GM12878 (cell line): Measurements from ENCODE around the gene ACADM. TPM values are rescaled to one million over a fixed set of nuclear protein-coding genes. Genes with fewer than 3 reads are reported as not detected.

Experiments used
- ASH2L ChIP-seq: fragments of 300-600, 200-600 bp; sonication (generic); IDR thresholded peaks from 2 replicates; pipeline ENCODE4 v1.6.1; 2017; ENCODE audit warnings: low read depth, mild to moderate bottlenecking, borderline replicate concordance
- CTCF ChIP-seq, 3 experiments: IDR thresholded peaks in 2 of 3; conservative IDR thresholded peaks in 1 of 3; 2 replicates each; pipeline ENCODE4 v1.5.1; 2011; ENCODE audit warnings: low read depth in 3 of 3, low read length in 3 of 3, mild to moderate bottlenecking in 3 of 3, control low read depth in 2 of 3, moderate library complexity in 2 of 3, inconsistent platforms in 1 of 3, mixed read lengths in 1 of 3; ENCODE audit not compliant: control insufficient read depth in 2 of 3, insufficient read depth in 1 of 3; ENCODE audit errors: extremely low read depth in 1 of 3
- HDAC6 ChIP-seq: fragments of 200-600 bp; sonication (generic); IDR thresholded peaks from one replicate; pipeline ENCODE4 v1.8.0; 2017; ENCODE audit warnings: antibody characterized with exemption; ENCODE audit not compliant: unreplicated experiment
- HDGF ChIP-seq: fragments of 450-650 bp; IDR thresholded peaks from 2 replicates; pipeline ENCODE4 v1.6.1; 2016; ENCODE audit warnings: antibody characterized with exemption
- MTA3 ChIP-seq: IDR thresholded peaks from 2 replicates; pipeline ENCODE4 v1.6.1; 2012; ENCODE audit warnings: low read length, inconsistent platforms, borderline replicate concordance
- NBN ChIP-seq: fragments of 450-650 bp; IDR thresholded peaks from 2 replicates; pipeline ENCODE4 v1.6.1; 2016
- TAF1 ChIP-seq: IDR thresholded peaks from 2 replicates; pipeline ENCODE4 v1.6.1; 2011; ENCODE audit warnings: mild to moderate bottlenecking, low read depth, low read length, borderline replicate concordance
- ZNF592 ChIP-seq: fragments of 450-650 bp; IDR thresholded peaks from 2 replicates; pipeline ENCODE4 v1.6.1; 2017; ENCODE audit warnings: mild to moderate bottlenecking, moderate library complexity
- polyA plus RNA-seq, 11 experiments: library from polyadenylated mRNA; depleted of rRNA in 4 of 11; unstranded in 6 of 11; stranded (reverse) in 5 of 11; fragments of >200 nt; fragmentation: Nextera tagmentation in 4 of 11; fragmentation: Illumina TruSeq in 1 of 11; extraction: Ambion mirVana in 4 of 11; extraction: Trizol in 1 of 11; gene quantifications; 1 replicate in 1 of 11; 2 replicates in 10 of 11; pipeline versions ENCODE4 v1.2.1 to v1.2.3, GENCODE V29; 2011 to 2016; ENCODE audit warnings: inconsistent platforms in 2 of 11, missing spikeins in 2 of 11, low read depth in 1 of 11
- total RNA-seq, 4 experiments: library from RNA; depleted of rRNA in 3 of 4; stranded (reverse); fragments of >200 nt in 3 of 4; fragmentation: Illumina TruSeq in 1 of 4; extraction: Trizol in 1 of 4; gene quantifications; 2 replicates each; pipeline versions ENCODE4 v1.2.1 to v1.2.3, GENCODE V29; 2013 to 2021
- TF ChIP-seq, protein P1 (sequence below): fragments of 450-650 bp; IDR thresholded peaks from 2 replicates; pipeline ENCODE4 v1.6.1; 2017; ENCODE audit warnings: mild to moderate bottlenecking, moderate library complexity
- TF ChIP-seq, protein P2 (sequence below): fragments of 450-650 bp; IDR thresholded peaks from 2 replicates; pipeline ENCODE4 v1.6.1; 2017; ENCODE audit warnings: mild to moderate bottlenecking, low read depth, inconsistent platforms; ENCODE audit not compliant: poor library complexity, severe bottlenecking
- TF ChIP-seq, protein P3 (sequence below): fragments of 450-650 bp; IDR thresholded peaks from 2 replicates; pipeline ENCODE4 v1.6.1; 2016; ENCODE audit warnings: mild to moderate bottlenecking, moderate library complexity, borderline replicate concordance

Gene ACADM
- total and polyA plus RNA-seq, 10 of the 15 experiments (the other 5 are each of a cell fraction or from before 2014, with no cell fraction given): 119 to 245 (median 204) TPM

DNA sequence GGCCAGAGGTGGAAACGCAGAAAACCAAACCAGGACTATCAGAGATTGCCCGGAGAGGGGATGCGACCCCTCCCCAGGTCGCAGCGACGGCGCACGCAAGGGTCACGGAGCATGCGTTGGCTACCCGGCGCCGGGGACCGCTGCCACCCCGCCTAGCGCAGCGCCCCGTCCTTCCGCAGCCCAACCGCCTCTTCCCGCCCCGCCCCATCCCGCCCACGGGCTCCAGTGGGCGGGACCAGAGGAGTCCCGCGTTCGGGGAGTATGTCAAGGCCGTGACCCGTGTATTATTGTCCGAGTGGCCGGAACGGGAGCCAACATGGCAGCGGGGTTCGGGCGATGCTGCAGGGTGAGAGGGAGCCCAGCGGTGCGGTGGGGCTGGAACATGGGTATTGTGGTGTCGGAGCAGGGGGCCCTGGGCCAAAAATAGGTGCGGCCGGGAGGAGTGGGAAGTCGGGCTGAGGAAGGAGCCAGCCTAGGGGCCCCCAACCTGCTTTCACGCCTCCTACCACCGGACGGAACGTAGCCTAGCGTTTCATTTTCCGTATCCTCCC, at the start of gene ACADM (continued):
- TF ChIP-seq, protein P1, sequence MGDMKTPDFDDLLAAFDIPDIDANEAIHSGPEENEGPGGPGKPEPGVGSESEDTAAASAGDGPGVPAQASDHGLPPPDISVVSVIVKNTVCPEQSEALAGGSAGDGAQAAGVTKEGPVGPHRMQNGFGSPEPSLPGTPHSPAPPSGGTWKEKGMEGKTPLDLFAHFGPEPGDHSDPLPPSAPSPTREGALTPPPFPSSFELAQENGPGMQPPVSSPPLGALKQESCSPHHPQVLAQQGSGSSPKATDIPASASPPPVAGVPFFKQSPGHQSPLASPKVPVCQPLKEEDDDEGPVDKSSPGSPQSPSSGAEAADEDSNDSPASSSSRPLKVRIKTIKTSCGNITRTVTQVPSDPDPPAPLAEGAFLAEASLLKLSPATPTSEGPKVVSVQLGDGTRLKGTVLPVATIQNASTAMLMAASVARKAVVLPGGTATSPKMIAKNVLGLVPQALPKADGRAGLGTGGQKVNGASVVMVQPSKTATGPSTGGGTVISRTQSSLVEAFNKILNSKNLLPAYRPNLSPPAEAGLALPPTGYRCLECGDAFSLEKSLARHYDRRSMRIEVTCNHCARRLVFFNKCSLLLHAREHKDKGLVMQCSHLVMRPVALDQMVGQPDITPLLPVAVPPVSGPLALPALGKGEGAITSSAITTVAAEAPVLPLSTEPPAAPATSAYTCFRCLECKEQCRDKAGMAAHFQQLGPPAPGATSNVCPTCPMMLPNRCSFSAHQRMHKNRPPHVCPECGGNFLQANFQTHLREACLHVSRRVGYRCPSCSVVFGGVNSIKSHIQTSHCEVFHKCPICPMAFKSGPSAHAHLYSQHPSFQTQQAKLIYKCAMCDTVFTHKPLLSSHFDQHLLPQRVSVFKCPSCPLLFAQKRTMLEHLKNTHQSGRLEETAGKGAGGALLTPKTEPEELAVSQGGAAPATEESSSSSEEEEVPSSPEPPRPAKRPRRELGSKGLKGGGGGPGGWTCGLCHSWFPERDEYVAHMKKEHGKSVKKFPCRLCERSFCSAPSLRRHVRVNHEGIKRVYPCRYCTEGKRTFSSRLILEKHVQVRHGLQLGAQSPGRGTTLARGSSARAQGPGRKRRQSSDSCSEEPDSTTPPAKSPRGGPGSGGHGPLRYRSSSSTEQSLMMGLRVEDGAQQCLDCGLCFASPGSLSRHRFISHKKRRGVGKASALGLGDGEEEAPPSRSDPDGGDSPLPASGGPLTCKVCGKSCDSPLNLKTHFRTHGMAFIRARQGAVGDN: peak; percentile 62; the same call in 1 of the 2 replicates
- TF ChIP-seq ZNF592 (no peak), HDGF (no peak; the same call in 1 of the 2 replicates), HDAC6 (peak; percentile 40), CTCF (IDR thresholded peaks at IDR 0.05 in 2 of 3, conservative IDR thresholded peaks at IDR 0.05 in 1 of 3; ENCODE audit: control insufficient read depth in 2 of 3, extremely low read depth in 1 of 3, insufficient read depth in 1 of 3, low read depth in 3 of 3, low read length in 3 of 3) (no peak), TAF1 (peak; percentile 96), ASH2L (no peak), MTA3 (no peak), NBN (no peak; the same call in none of the 2 replicates)
- TF ChIP-seq, protein P2, sequence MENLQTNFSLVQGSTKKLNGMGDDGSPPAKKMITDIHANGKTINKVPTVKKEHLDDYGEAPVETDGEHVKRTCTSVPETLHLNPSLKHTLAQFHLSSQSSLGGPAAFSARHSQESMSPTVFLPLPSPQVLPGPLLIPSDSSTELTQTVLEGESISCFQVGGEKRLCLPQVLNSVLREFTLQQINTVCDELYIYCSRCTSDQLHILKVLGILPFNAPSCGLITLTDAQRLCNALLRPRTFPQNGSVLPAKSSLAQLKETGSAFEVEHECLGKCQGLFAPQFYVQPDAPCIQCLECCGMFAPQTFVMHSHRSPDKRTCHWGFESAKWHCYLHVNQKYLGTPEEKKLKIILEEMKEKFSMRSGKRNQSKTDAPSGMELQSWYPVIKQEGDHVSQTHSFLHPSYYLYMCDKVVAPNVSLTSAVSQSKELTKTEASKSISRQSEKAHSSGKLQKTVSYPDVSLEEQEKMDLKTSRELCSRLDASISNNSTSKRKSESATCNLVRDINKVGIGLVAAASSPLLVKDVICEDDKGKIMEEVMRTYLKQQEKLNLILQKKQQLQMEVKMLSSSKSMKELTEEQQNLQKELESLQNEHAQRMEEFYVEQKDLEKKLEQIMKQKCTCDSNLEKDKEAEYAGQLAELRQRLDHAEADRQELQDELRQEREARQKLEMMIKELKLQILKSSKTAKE: no peak
- TF ChIP-seq, protein P3, sequence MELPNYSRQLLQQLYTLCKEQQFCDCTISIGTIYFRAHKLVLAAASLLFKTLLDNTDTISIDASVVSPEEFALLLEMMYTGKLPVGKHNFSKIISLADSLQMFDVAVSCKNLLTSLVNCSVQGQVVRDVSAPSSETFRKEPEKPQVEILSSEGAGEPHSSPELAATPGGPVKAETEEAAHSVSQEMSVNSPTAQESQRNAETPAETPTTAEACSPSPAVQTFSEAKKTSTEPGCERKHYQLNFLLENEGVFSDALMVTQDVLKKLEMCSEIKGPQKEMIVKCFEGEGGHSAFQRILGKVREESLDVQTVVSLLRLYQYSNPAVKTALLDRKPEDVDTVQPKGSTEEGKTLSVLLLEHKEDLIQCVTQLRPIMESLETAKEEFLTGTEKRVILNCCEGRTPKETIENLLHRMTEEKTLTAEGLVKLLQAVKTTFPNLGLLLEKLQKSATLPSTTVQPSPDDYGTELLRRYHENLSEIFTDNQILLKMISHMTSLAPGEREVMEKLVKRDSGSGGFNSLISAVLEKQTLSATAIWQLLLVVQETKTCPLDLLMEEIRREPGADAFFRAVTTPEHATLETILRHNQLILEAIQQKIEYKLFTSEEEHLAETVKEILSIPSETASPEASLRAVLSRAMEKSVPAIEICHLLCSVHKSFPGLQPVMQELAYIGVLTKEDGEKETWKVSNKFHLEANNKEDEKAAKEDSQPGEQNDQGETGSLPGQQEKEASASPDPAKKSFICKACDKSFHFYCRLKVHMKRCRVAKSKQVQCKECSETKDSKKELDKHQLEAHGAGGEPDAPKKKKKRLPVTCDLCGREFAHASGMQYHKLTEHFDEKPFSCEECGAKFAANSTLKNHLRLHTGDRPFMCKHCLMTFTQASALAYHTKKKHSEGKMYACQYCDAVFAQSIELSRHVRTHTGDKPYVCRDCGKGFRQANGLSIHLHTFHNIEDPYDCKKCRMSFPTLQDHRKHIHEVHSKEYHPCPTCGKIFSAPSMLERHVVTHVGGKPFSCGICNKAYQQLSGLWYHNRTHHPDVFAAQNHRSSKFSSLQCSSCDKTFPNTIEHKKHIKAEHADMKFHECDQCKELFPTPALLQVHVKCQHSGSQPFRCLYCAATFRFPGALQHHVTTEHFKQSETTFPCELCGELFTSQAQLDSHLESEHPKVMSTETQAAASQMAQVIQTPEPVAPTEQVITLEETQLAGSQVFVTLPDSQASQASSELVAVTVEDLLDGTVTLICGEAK: no peak
